GM06990 (cell line): ENCODE data around the gene ARRB2.

ENCODE experiments used
- DNase-seq: peaks from one replicate; pipeline ENCODE4 v3.0.0-alpha.2; 2011; ENCODE audit not compliant: insufficient read length; ENCODE audit errors: extremely low read depth
- H3K27me3 ChIP-seq: replicated peaks from 2 replicates; pipeline ENCODE4 v1.6.0; 2011; ENCODE audit warnings: low read length; ENCODE audit not compliant: control insufficient read depth, insufficient read depth
- H3K36me3 ChIP-seq: 2 replicates; pipeline ENCODE4 v1.5.1; 2011; ENCODE audit warnings: low read length; ENCODE audit not compliant: control insufficient read depth, insufficient read depth
- H3K4me3 ChIP-seq: replicated peaks from 2 replicates; pipeline ENCODE4 v1.5.1; 2011; ENCODE audit warnings: low read depth, mild to moderate bottlenecking, control low read depth, low read length
- CTCF ChIP-seq: IDR thresholded peaks from 2 replicates; pipeline ENCODE4 v1.5.1; 2011; ENCODE audit warnings: low read length, control low read depth, mild to moderate bottlenecking, inconsistent platforms; ENCODE audit not compliant: insufficient read depth, poor library complexity, severe bottlenecking

The ARRB2 gene

GRCh38 chr17:4722678-4723240, 12.3 kb downstream of the ARRB2 start:
- peaks cover 6% of the 10 kb centered on the region for H3K36me3 ChIP-seq
- no peak overlapping the region for H3K4me3 ChIP-seq
- DNase-seq: no peak
- TF ChIP-seq CTCF: no peak
- no peaks in the 10 kb centered on the region for H3K27me3 ChIP-seq

GRCh38 chr17:4724650-4725049, 14.2 kb downstream of the ARRB2 start:
- Histone ChIP-seq H3K27me3 (no peaks in the 10 kb centered on the region), H3K4me3 (no peak overlapping the region), H3K36me3 (peaks cover 2% of the 10 kb centered on the region; the same call in 1 of the 2 replicates)
- DNase-seq: no peak
- TF ChIP-seq CTCF: no peak

- TF ChIP-seq CTCF: no peak
- Histone ChIP-seq H3K27me3 (no peaks in the 10 kb centered on the region), H3K36me3 (no peaks in the 10 kb centered on the region), H3K4me3 (no peak overlapping the region)
- DNase-seq: no peak
Observed at GRCh38 chr17:4725646-4726310, 15.3 kb downstream of the ARRB2 start.

GRCh38 chr17:4728124-4728523, 17.7 kb downstream of the ARRB2 start:
- TF ChIP-seq CTCF: no peak

GRCh38 chr17:4733073-4733531, 22.7 kb downstream of the ARRB2 start:
- Histone ChIP-seq H3K27me3 (no peaks in the 10 kb centered on the region), H3K4me3 (no peak overlapping the region), H3K36me3 (no peaks in the 10 kb centered on the region)
- peak; percentile 59 for TF ChIP-seq CTCF
- DNase-seq: no peak

More at GRCh38 chr17:4728124-4728523, 17.7 kb downstream of the ARRB2 start:
- no peak for DNase-seq
- Histone ChIP-seq H3K4me3 (no peak overlapping the region), H3K27me3 (no peaks in the 10 kb centered on the region), H3K36me3 (no peaks in the 10 kb centered on the region)
